SU-DHL-6 (cell line): ENCODE data around the gene CAMP.

Source experiments
- H2AFZ ChIP-seq: fragments of 200-600 bp; sonication (generic); 2 replicates; pipeline ENCODE4 v1.6.1; 2014; ENCODE audit warnings: low read depth, mild to moderate bottlenecking, moderate library complexity, mixed read lengths, antibody characterized with exemption, low read length; ENCODE audit not compliant: severe bottlenecking
- H3F3A ChIP-seq: fragments of 200-600 bp; shearing (Covaris generic); 2 replicates; pipeline ENCODE4 v1.6.0; 2016; ENCODE audit warnings: antibody characterized with exemption, mild to moderate bottlenecking; ENCODE audit not compliant: insufficient read depth
- H3K27ac ChIP-seq: fragments of 200-600 bp; sonication (generic); 2 replicates; pipeline ENCODE4 v1.5.1; 2016; ENCODE audit warnings: low read depth, mild to moderate bottlenecking, low read length, moderate library complexity, mixed read lengths
- H3K27me3 ChIP-seq: fragments of 200-600 bp; sonication (generic), shearing (Covaris generic); 2 replicates; pipeline ENCODE4 v1.6.0; 2014; ENCODE audit warnings: mild to moderate bottlenecking, low read length
- H3K36me3 ChIP-seq: fragments of 200-600 bp; sonication (generic); 2 replicates; pipeline ENCODE4 v1.6.1; 2014; ENCODE audit warnings: mild to moderate bottlenecking, low read length, mixed read lengths
- H3K4me2 ChIP-seq: fragments of 300-600, 200-600 bp; shearing (Covaris generic), sonication (generic); 2 replicates; pipeline ENCODE4 v1.6.0; 2014; ENCODE audit warnings: low read length, low read depth, mild to moderate bottlenecking; ENCODE audit not compliant: poor library complexity, severe bottlenecking
- H3K4me3 ChIP-seq: fragments of 200-600 bp; sonication (generic); 2 replicates; pipeline ENCODE4 v1.5.1; 2014; ENCODE audit warnings: antibody characterized with exemption, low read length, mild to moderate bottlenecking, mixed read lengths; ENCODE audit not compliant: insufficient read depth, poor library complexity, severe bottlenecking
- H3K79me2 ChIP-seq: fragments of 200-600 bp; sonication (generic); 2 replicates; pipeline ENCODE4 v1.6.1; 2014; ENCODE audit warnings: mild to moderate bottlenecking, low read length, moderate library complexity; ENCODE audit not compliant: insufficient read depth
- H3K9ac ChIP-seq: fragments of 200-600 bp; sonication (generic); 2 replicates; pipeline ENCODE4 v1.7.0; 2014; ENCODE audit warnings: mild to moderate bottlenecking, low read length
- H3K9me2 ChIP-seq: fragments of 200-600 bp; sonication (generic); replicated peaks from 2 replicates; pipeline ENCODE4 v1.6.1; 2014; ENCODE audit warnings: low read length; ENCODE audit not compliant: insufficient read depth
- H3K9me3 ChIP-seq: fragments of 200-600 bp; sonication (generic); 2 replicates; pipeline ENCODE4 v1.6.1; 2014; ENCODE audit warnings: low read length, mixed read lengths; ENCODE audit not compliant: insufficient read depth
- H4K20me1 ChIP-seq: fragments of 200-600 bp; sonication (generic); 2 replicates; pipeline ENCODE4 v1.6.1; 2014; ENCODE audit warnings: low read depth, mild to moderate bottlenecking, antibody characterized with exemption, low read length, moderate library complexity, mixed read lengths
- CTCF ChIP-seq: fragments of 200-600 bp; sonication (generic); IDR thresholded peaks from one replicate; pipeline ENCODE4 v1.5.1; 2017; ENCODE audit warnings: antibody characterized with exemption, mild to moderate bottlenecking, low read length, moderate library complexity; ENCODE audit not compliant: insufficient read depth, poor library complexity, severe bottlenecking
- EZH2phosphoT487 ChIP-seq: fragments of 200-600 bp; sonication (generic), shearing (Covaris generic); conservative IDR thresholded peaks from 2 replicates; pipeline ENCODE4 v1.6.1; 2018; ENCODE audit warnings: mild to moderate bottlenecking, antibody characterized with exemption, low read length, moderate library complexity, mixed read lengths

The CAMP gene

GRCh38 chr3:48271763-48272498 lies 48.6 kb downstream of the CAMP start:
- Histone ChIP-seq H2AFZ (no peak overlapping the region), H3K27ac (no peak overlapping the region), H4K20me1 (no peaks in the 10 kb centered on the region), H3K79me2 (no peaks in the 10 kb centered on the region), H3K9me3 (no peaks in the 10 kb centered on the region), H3F3A (peaks cover 2% of the 10 kb centered on the region; the same call in 1 of the 2 replicates), H3K4me3 (no peak overlapping the region), H3K27me3 (no peaks in the 10 kb centered on the region), H3K9me2 (no peaks in the 10 kb centered on the region), H3K9ac (no peak overlapping the region), H3K36me3 (peaks cover 10% of the 10 kb centered on the region; the same call in 1 of the 2 replicates), H3K4me2 (no peak overlapping the region)
- TF ChIP-seq EZH2phosphoT487 = no peak
- no peak for TF ChIP-seq CTCF

- Histone ChIP-seq H3K36me3 (peaks cover 5% of the 10 kb centered on the region; the same call in 1 of the 2 replicates), H3K27me3 (no peaks in the 10 kb centered on the region), H3F3A (peaks cover 2% of the 10 kb centered on the region; the same call in 1 of the 2 replicates), H2AFZ (no peak overlapping the region), H3K9ac (no peak overlapping the region), H3K27ac (no peak overlapping the region), H3K9me2 (no peaks in the 10 kb centered on the region), H4K20me1 (no peaks in the 10 kb centered on the region), H3K79me2 (no peaks in the 10 kb centered on the region), H3K9me3 (no peaks in the 10 kb centered on the region), H3K4me2 (no peak overlapping the region), H3K4me3 (no peak overlapping the region)
- no peak for TF ChIP-seq EZH2phosphoT487
- TF ChIP-seq CTCF = no peak
Observed at GRCh38 chr3:48273594-48274211, 50.4 kb downstream of the CAMP start.

GRCh38 chr3:48274452-48274851 lies 51.2 kb downstream of the CAMP start:
- H4K20me1 ChIP-seq = no peaks in the 10 kb centered on the region
- no peaks in the 10 kb centered on the region for H3K27me3 ChIP-seq
- H3K9ac ChIP-seq = no peak overlapping the region
- H3K27ac ChIP-seq = no peak overlapping the region
- no peaks in the 10 kb centered on the region for H3K9me2 ChIP-seq
- no peaks in the 10 kb centered on the region for H3K79me2 ChIP-seq
- 0 out of 2 replicates have a peak, but pooled peaks cover 3% of the 10 kb centered on the region for H3K36me3 ChIP-seq
- H3K9me3 ChIP-seq = no peaks in the 10 kb centered on the region
- H3K4me3 ChIP-seq = no peak overlapping the region
- TF ChIP-seq CTCF (no peak), EZH2phosphoT487 (no peak)
- peaks cover 2% of the 10 kb centered on the region; the same call in 1 of the 2 replicates for H3F3A ChIP-seq
- H3K4me2 ChIP-seq = no peak overlapping the region
- no peak overlapping the region for H2AFZ ChIP-seq
